PFSK-1 (cell line): ENCODE data around the gene DTYMK.

ENCODE experiments used
- SIN3A ChIP-seq: IDR thresholded peaks from 2 replicates; pipeline ENCODE4 v1.6.1; 2012; ENCODE audit warnings: mild to moderate bottlenecking, low read length, moderate library complexity, borderline replicate concordance; ENCODE audit not compliant: insufficient read depth
- TF ChIP-seq, protein P1 (sequence below), 2 experiments: IDR thresholded peaks; 2 replicates each; pipeline versions ENCODE4 v1.6.1 to v1.8.0; 2011 to 2012; ENCODE audit warnings: low read depth in 2 of 2, low read length in 2 of 2, control low read depth in 1 of 2, inconsistent platforms in 1 of 2, mild to moderate bottlenecking in 1 of 2, moderate library complexity in 1 of 2; ENCODE audit not compliant: insufficient read depth in 1 of 2

DNA sequence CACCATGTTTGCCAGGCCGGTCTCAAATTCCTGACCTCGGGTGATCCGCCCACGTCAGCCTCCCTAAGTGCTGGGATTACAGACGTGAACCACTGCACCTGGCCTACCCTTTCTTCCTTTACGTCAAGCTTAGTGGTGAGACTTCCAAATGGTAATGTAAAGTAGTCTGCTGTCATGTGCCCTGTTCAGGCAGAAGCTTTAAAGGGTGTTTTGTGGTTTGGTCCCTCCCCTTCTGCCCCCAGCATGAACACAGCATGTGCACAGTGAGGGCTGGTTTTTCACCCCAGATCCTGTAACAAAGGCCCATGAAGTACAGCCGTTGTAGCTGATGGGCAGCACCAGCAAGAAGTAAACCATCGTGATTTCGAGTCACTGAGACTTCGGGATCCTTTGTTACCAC is 2.7 kb upstream of the DTYMK start:
- TF ChIP-seq, protein P1, sequence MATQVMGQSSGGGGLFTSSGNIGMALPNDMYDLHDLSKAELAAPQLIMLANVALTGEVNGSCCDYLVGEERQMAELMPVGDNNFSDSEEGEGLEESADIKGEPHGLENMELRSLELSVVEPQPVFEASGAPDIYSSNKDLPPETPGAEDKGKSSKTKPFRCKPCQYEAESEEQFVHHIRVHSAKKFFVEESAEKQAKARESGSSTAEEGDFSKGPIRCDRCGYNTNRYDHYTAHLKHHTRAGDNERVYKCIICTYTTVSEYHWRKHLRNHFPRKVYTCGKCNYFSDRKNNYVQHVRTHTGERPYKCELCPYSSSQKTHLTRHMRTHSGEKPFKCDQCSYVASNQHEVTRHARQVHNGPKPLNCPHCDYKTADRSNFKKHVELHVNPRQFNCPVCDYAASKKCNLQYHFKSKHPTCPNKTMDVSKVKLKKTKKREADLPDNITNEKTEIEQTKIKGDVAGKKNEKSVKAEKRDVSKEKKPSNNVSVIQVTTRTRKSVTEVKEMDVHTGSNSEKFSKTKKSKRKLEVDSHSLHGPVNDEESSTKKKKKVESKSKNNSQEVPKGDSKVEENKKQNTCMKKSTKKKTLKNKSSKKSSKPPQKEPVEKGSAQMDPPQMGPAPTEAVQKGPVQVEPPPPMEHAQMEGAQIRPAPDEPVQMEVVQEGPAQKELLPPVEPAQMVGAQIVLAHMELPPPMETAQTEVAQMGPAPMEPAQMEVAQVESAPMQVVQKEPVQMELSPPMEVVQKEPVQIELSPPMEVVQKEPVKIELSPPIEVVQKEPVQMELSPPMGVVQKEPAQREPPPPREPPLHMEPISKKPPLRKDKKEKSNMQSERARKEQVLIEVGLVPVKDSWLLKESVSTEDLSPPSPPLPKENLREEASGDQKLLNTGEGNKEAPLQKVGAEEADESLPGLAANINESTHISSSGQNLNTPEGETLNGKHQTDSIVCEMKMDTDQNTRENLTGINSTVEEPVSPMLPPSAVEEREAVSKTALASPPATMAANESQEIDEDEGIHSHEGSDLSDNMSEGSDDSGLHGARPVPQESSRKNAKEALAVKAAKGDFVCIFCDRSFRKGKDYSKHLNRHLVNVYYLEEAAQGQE (IDR thresholded peaks at IDR 0.05; ENCODE audit: insufficient read depth in 1 of 2, low read depth in 2 of 2, low read length in 2 of 2) = no peak
- no peak for TF ChIP-seq SIN3A
